SH-SY5Y (cell line): Measurements from ENCODE around the gene KIF5C.

Experiments
- GATA2 ChIP-seq: IDR thresholded peaks from 2 replicates; pipeline ENCODE4 v1.6.1; 2011; ENCODE audit warnings: mild to moderate bottlenecking, low read depth, low read length
- GATA3 ChIP-seq: IDR thresholded peaks from 2 replicates; pipeline ENCODE4 v1.6.1; 2011; ENCODE audit warnings: low read depth, mild to moderate bottlenecking, low read length, moderate library complexity

- TF ChIP-seq GATA2 (no peak), GATA3 (no peak)
Observed at GRCh38 chr2:148926981-148927401, 52.0 kb downstream of the KIF5C start.
